HEK293T (cell line): ENCODE data around the gene APOL2.

Experiments
- BHLHE40 ChIP-seq: fragments of 450-650 bp; IDR thresholded peaks from 2 replicates; pipeline ENCODE4 v1.6.1; 2016; ENCODE audit warnings: mild to moderate bottlenecking, moderate library complexity, borderline replicate concordance
- FOXM1 ChIP-seq: fragments of 450-650 bp; IDR thresholded peaks from 2 replicates; pipeline ENCODE4 v1.6.1; 2017; ENCODE audit warnings: mild to moderate bottlenecking, borderline replicate concordance
- SUZ12 ChIP-seq: fragments of 450-650 bp; IDR thresholded peaks from 2 replicates; pipeline ENCODE4 v1.6.1; 2016; ENCODE audit warnings: mild to moderate bottlenecking

DNA sequence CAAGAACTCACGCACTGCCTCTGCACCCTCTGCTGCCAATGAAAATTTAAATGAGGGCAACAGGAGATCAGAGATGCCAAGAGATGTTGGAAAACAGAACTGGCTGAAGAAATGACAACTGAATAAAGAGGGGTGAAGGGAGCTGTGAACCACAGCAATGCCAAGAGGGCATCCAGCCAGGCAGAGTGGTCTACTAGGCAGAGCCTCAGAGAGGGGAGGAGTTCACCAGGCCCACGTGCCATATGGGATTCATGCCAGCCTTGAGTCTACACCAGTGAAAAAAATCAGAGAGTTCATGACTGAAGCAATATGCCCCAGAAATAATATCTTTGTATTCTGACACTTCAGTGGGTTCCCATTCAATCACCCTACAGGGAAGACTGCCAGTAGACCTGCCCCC is 4.4 kb downstream of the APOL2 start:
- TF ChIP-seq BHLHE40 (no peak), SUZ12 (no peak), FOXM1 (no peak)
